GM19099 (cell line): Measurements from ENCODE around the gene MAP4K5.

ENCODE experiments used
- POLR2A ChIP-seq: IDR thresholded peaks from 3 replicates; pipeline ENCODE4 v1.6.1; 2011; ENCODE audit warnings: low read depth; ENCODE audit not compliant: insufficient read length; ENCODE audit errors: extremely low read depth

Gene MAP4K5

GRCh38 chr14:50398189-50398580, 134.2 kb downstream of the MAP4K5 start:
- TF ChIP-seq POLR2A: no peak

- no peak for TF ChIP-seq POLR2A
These were observed 134.8 kb downstream of the MAP4K5 start for GRCh38 chr14:50397390-50398188.

GRCh38 chr14:50396631-50397389, 135.6 kb downstream of the MAP4K5 start, which contains the start of gene CDKL1:
TSS of gene CDKL1 (minus strand) at chr14:50396881. CDS start at chr14:50395868, 1,013 bp downstream.
- TF ChIP-seq POLR2A: peak; percentile 22

GRCh38 chr14:50395448-50395847, 136.9 kb downstream of the MAP4K5 start:
- TF ChIP-seq POLR2A: no peak

GRCh38 chr14:50394713-50395112, 137.7 kb downstream of the MAP4K5 start:
- TF ChIP-seq POLR2A: no peak

GRCh38 chr14:50389668-50390441, 142.5 kb downstream of the MAP4K5 start:
- TF ChIP-seq POLR2A: no peak

GRCh38 chr14:50388256-50388931, 144.0 kb downstream of the MAP4K5 start:
- TF ChIP-seq POLR2A: no peak

- TF ChIP-seq POLR2A: no peak
These were observed 144.8 kb downstream of the MAP4K5 start for GRCh38 chr14:50387548-50387947.

- no peak for TF ChIP-seq POLR2A
These were observed 148.6 kb downstream of the MAP4K5 start for GRCh38 chr14:50383618-50384225.

GRCh38 chr14:50381823-50382287, 150.5 kb downstream of the MAP4K5 start:
- TF ChIP-seq POLR2A: no peak

GRCh38 chr14:50381008-50381407, 151.4 kb downstream of the MAP4K5 start:
- no peak for TF ChIP-seq POLR2A

- no peak for TF ChIP-seq POLR2A
These were observed 151.9 kb downstream of the MAP4K5 start for GRCh38 chr14:50380455-50380854.

- TF ChIP-seq POLR2A: no peak
These were observed 152.8 kb downstream of the MAP4K5 start for GRCh38 chr14:50379563-50379962.

- no peak for TF ChIP-seq POLR2A
These were observed 154.8 kb downstream of the MAP4K5 start for GRCh38 chr14:50377550-50378085.
